ENCODE measurements around the gene ZNF722.
"Not testable (repeated sequence)": the region's sequence is repeated elsewhere in the genome, so short reads cannot be mapped to it uniquely, and the experiment has no call there.

ZNF722 gene
- 0 to 0.09 (median 0) reads per million in 18 experiments for total RNA-seq

DNA sequence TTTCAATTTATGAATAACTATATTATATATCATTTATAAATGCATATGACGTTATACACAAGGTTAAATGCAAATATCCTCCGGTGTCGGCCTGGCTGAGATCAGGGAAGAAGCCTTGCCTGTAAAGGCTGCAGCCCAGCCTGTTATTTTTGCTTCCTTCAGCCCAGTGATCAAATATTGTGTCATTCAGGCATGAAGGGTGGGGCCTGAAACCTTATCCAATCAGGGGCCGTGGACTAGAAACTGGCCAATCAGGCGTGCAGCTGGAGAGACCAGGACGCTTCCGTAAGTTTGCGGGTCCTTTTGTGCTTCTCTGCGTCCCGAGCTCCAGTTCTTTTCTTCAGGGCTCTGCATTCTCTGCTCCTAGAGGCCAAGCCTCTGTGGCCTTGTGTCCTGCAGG, at the start of gene ZNF722:
Gene ZNF722 (plus strand): TSS at position 301 of the 400 bp plus-strand sequence. CDS start 113 bp downstream, outside the sequence.
- DNase-seq = no peak

DNA sequence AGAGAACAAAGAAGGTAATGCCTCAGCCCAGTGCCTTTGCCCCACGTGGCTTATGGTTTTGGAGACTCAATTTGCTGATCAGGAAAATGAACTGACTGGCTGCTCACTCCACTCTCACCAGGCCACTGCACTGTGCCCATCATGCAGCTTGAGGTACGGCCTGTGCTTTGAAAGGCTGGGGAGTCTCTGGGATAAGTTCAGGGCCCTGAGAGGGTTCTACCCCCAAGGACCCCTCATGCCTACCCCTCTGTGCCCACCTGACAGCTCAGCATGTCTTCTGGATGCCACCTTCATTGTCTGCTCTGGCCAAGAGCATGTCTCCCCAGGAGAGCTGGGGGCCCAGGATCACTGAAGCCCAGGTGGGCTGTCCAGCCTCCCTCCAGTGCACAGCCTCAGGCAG, 45.5 kb upstream of the ZNF722 start:
- DNase-seq = no peak

DNA sequence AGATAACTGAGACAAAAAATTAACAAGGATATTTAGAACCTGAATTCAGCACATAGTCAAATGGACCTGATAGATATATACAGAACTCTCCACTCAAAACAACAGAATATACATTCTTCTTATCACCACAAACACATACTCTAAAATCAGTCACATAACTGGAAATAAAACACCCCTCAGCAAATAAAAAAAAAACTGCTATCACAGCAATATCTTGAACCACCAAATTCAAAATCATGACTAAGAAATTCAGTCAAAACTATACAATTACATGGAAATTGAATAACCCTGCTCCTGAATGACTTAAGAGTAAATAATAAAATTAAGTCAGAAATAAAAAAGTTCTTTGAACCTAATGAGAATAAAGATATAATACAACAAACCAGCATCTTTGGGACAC, 30.0 kb upstream of the ZNF722 start:
- DNase-seq = no peak

DNA sequence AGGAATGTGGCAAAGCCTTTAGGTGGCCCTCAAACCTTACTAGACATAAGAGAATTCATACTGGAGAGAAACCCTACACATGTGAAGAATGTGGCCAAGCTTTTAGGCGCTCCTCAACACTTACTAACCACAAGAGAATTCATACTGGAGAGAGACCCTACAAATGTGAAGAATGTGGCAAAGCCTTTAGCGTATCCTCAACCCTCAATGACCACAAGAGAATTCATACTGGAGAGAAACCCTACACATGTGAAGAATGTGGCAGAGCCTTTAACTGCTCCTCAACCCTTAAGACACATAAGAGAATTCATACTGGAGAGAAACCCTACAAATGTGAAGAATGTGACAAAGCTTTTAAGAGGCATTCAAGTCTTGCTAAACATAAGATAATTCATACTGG, 16.8 kb downstream of the ZNF722 start:
- DNase-seq = not testable (repeated sequence)

DNA sequence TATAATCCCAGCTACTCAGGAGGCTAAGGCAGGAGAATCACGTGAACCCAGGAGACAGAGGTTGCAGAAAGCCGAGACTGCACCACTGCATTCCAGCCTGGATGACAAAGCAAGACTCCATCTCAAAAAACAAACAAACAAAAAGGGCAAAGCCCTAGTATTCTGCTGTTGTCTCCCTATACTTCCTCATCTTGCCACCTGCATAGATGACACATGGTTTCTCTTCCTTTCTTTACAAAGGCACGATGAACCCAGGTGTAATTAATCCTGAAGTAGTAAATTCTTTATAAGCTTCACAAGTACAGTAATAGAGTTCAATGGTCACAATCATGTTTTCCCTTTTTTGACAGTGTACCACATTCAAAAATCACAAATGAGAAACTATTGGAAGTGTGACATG, 36.7 kb downstream of the ZNF722 start:
- no peak for DNase-seq

DNA sequence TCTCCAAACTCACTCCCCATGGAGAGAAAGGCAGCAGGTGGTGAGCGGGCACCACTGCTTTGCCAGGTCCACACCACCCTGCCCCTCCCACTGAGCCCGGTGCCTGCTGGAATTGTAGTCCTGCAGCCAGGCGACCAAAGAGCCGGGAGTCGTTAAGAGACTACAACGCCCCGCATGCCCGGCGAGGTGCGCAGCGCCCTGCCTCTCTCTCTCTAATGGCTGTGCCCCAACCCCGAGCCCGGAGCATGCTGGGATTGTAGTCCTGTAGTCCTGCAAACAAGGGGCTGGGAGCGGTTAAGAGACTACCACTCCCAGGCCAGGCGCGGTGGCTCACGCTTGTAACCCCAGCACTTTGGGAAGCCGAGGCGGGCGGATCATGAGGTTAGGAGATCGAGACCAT, 38.4 kb downstream of the ZNF722 start:
- no peak for DNase-seq

DNA sequence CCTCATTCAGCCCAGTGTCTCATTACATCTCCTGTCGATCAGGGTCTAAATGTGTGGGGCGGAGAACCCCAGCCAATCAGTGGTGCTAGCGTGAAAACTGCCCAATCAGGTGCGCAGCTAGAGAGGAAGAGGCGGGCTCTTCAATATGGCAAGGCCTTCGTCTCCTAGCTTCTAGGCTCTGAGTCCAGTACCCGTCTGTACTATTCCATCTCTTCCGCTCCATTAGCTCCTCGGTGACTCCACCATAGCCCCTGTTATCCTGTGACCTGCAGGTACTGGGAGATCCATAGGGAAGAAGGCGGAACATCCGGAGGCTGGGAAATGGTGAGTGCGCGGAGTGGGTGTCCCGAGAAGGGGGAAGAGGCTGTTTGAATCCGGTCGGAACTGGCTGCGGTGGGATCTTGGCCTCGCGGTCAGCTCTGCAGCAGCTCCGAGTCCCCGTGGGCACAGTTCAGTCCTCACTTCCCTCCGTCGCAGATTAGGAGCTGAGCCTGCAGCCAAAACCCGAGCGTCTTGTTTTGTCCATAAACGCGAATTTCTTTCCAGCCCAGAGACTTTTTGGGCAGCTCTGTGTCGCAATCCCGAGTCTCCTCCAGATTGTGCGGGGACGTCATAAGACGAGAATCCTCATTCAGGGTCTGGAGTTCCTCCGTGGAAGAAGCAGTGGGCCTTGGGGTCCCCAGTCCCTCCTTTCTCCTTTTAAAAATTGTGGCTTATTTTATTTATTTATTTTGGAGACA, 46.8 kb downstream of the ZNF722 start, which contains the start of gene ZNF727:
Gene ZNF727 (plus strand): TSS at position 134 of the 740 bp plus-strand sequence. CDS start 188 bp downstream, at position 322.
- peak in 1 of 2 donors; percentile 15 for DNase-seq

DNA sequence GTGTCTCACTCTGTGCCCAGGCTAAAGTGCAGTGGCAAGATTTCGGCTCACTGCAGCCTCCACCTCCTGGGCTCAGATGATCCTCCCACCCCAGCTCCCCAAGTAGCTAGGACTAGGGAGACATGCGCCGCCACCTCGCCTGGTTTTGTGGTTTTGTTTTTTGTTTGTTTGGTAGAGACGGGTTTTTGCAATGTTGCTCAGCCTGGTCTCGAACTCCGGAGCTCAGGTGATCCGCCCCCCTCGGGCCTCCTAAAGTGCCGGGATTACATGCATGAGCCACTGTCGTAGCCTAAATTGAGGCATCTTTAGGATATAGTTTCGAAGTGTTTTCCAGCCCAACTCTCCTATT, 47.4 kb downstream of the ZNF722 start:
- no peak for DNase-seq
